T-helper 2 cell (primary cell): ENCODE measurements around the gene CXCL9.

Experiments
- DNase-seq, 5 experiments: peaks; one replicate each; pipeline versions ENCODE4 v3.0.0 to v3.0.0-alpha.2; 2012 to 2022

The CXCL9 gene

DNA sequence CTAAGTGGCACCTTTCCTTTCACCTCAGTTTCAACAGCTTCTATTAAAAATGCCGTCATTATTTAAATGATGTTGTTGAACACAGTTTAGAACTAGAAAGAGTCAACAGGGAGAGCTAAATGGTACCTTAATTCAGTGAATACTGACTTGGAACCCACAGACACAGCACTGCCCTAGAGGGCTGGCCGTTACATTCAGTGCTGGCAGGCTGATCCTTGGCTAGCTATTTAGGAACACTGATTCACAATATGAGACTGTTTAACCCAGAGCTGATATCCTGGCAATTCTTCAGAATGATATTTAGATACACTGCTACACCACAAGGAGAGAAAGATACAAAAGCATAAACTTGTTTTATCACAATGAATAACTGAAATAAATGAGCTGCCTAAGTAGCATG is 53.8 kb downstream of the CXCL9 start:
- DNase-seq, result no peak
